Activated CD4-positive, alpha-beta T cell treated with anti-CD3 and anti-CD28 coated beads, Interleukin-2, Interleukin-6, amounts not matched to agents 100 ng/mL and 50 ng/mL, durations not matched to agents 16 hours and 8 hours (primary cell): ENCODE data around the gene SPARC.
A peak's percentile ranks its signal among the peaks of the same experiment; 100 is the strongest.

Source experiments
- DNase-seq: peaks from one replicate; pipeline ENCODE4 v3.0.0-alpha.2; 2020

The SPARC gene

GRCh38 chr5:151677776-151678545, 8.8 kb downstream of the SPARC start:
- no peak for DNase-seq

- no peak for DNase-seq
Observed at GRCh38 chr5:151676719-151677118, 10.0 kb downstream of the SPARC start.

- no peak for DNase-seq
Observed at GRCh38 chr5:151676314-151676712, 10.4 kb downstream of the SPARC start.

GRCh38 chr5:151675611-151676313, 11.0 kb downstream of the SPARC start:
- peak; percentile 14 for DNase-seq

GRCh38 chr5:151674626-151675610, 11.8 kb downstream of the SPARC start:
- no peak for DNase-seq

GRCh38 chr5:151673421-151673820, 13.3 kb downstream of the SPARC start:
- DNase-seq: no peak

- no peak for DNase-seq
Observed at GRCh38 chr5:151672516-151672915, 14.2 kb downstream of the SPARC start.

GRCh38 chr5:151671950-151672349, 14.8 kb downstream of the SPARC start:
- DNase-seq: no peak

- DNase-seq: no peak
Observed at GRCh38 chr5:151670953-151671636, 15.6 kb downstream of the SPARC start.

GRCh38 chr5:151670083-151670686, 16.5 kb downstream of the SPARC start:
- no peak for DNase-seq

- DNase-seq: no peak
Observed at GRCh38 chr5:151667083-151667482, 19.6 kb downstream of the SPARC start.

- DNase-seq: no peak
Observed at GRCh38 chr5:151665613-151666012, 21.1 kb downstream of the SPARC start.

GRCh38 chr5:151664694-151665585, 21.8 kb downstream of the SPARC start:
- DNase-seq: no peak

- no peak for DNase-seq
Observed at GRCh38 chr5:151663617-151664293, 23.0 kb downstream of the SPARC start.

GRCh38 chr5:151662805-151663204, 23.9 kb downstream of the SPARC start:
- no peak for DNase-seq

- DNase-seq: peak; percentile 17
Observed at GRCh38 chr5:151661968-151662732, 24.6 kb downstream of the SPARC start.

- DNase-seq: no peak
Observed at GRCh38 chr5:151660616-151661495, 25.9 kb downstream of the SPARC start.

- DNase-seq: peak; percentile 86
Observed at GRCh38 chr5:151659001-151659754, 27.5 kb downstream of the SPARC start.
